Left lung (tissue), 10 donors: ENCODE results near the gene HCK. TPM values are rescaled to one million over a fixed set of nuclear protein-coding genes. Genes with fewer than 3 reads are reported as not detected.
A peak's percentile ranks its signal among the peaks of the same experiment; 100 is the strongest.

ENCODE experiments used
- ATAC-seq: fragments of 200-7000 bp; cut with Tn5 transposase; one replicate; pipeline ENCODE4 v1.9.1; 2020; ENCODE audit warnings: moderate library complexity
- DNase-seq, 4 donors: peaks; one replicate each; pipeline ENCODE4 v3.0.0-alpha.2; 2013 to 2020
- H3K27ac ChIP-seq, 2 donors: fragments of 200-600 bp; sonication (generic) in 1 of 2; one replicate each; pipeline versions ENCODE4 v1.5.0 to v1.8.0; 2020 to 2021
- H3K27me3 ChIP-seq, 2 donors: fragments of 200-600 bp; sonication (generic) in 1 of 2; one replicate each; pipeline versions ENCODE4 v1.5.0 to v1.8.0; 2020 to 2021
- H3K36me3 ChIP-seq, 2 donors: fragments of 200-600 bp; sonication (generic) in 1 of 2; one replicate each; pipeline versions ENCODE4 v1.5.0 to v1.8.0; 2020 to 2021
- H3K4me1 ChIP-seq, 2 donors: fragments of 200-600 bp; one replicate each; pipeline ENCODE4 v1.8.0; 2021
- H3K4me3 ChIP-seq, 2 donors: fragments of 200-600 bp; sonication (generic) in 1 of 2; one replicate each; pipeline versions ENCODE4 v1.5.0 to v1.8.0; 2020 to 2021; ENCODE audit warnings: mild to moderate bottlenecking in 1 of 2
- H3K9me3 ChIP-seq, 2 donors: fragments of 200-600 bp; sonication (generic) in 1 of 2; one replicate each; pipeline versions ENCODE4 v1.5.0 to v1.8.0; 2020 to 2021
- CTCF ChIP-seq, 2 donors: fragments of 200-600 bp; sonication (generic) in 1 of 2; IDR thresholded peaks; one replicate each; pipeline versions ENCODE4 v1.5.0 to v1.8.0; 2021; ENCODE audit warnings: antibody characterized with exemption in 2 of 2
- intact Hi-C, 2 donors: fragments of 100-400 bp; cut with DNase I; formaldehyde crosslinking; loops; one replicate each; pipeline versions ENCODE4 v1.11.2 to v1.14.2; 2022
- polyA plus RNA-seq, 6 donors: library from polyadenylated mRNA; unstranded; fragments of 120-200 nt; gene quantifications; one replicate each; pipeline ENCODE4 v1.2.1, GENCODE V29; 2013; ENCODE audit not compliant: insufficient read length in 6 of 6
- total RNA-seq, 2 donors: library from RNA; stranded (reverse); fragmentation: NEBNext Ultra II Directional; extraction: Animal tissue kit (Norgen Biotek cat#: 25700); gene quantifications; one replicate each; pipeline ENCODE4 v1.2.1, GENCODE V29; 2021
- donor health status: DM: no; HTN: yes; CAD: no.
- donor health status: DM: no; HTN: no; CAD: no.

Gene HCK
- total and polyA plus RNA-seq, 8 donors, result 3.0 to 110 (median 5.0) TPM

- no peaks in the 10 kb centered on the region for H3K9me3 ChIP-seq
- TF ChIP-seq CTCF (IDR thresholded peaks at IDR 0.05), result no peak
- peak overlapping the region in 1 of 2 donors; percentile 75 for H3K27ac ChIP-seq
- H3K4me3 ChIP-seq, result peak overlapping the region in 1 of 2 donors; percentile 41
- no peaks in the 10 kb centered on the region for H3K36me3 ChIP-seq
- ATAC-seq (no peak), DNase-seq (no peak)
- peaks cover 0 to 12% of the 10 kb centered on the region in 2 donors for H3K4me1 ChIP-seq
- intact Hi-C loops, result no loop called here
- H3K27me3 ChIP-seq, result peaks cover 0 to 42% of the 10 kb centered on the region in 2 donors
These were observed 41.4 kb upstream of the HCK start for GRCh38 chr20:32010666-32011065.

- TF ChIP-seq CTCF (IDR thresholded peaks at IDR 0.05), result no peak
- Histone ChIP-seq H3K4me3 (peak overlapping the region in 1 of 2 donors; percentile 41), H3K27ac (no peak overlapping the region), H3K4me1 (peaks cover 0 to 7% of the 10 kb centered on the region in 2 donors), H3K36me3 (no peaks in the 10 kb centered on the region), H3K27me3 (peaks cover under 1 to 58% of the 10 kb centered on the region in 2 donors), H3K9me3 (no peaks in the 10 kb centered on the region)
- no peak for ATAC-seq
- intact Hi-C loops, result no loop called here
- no peak for DNase-seq
These were observed 39.8 kb upstream of the HCK start for GRCh38 chr20:32012159-32012688.

GRCh38 chr20:32013326-32013725 is 38.7 kb upstream of the HCK start:
- intact Hi-C loops, result no loop called here
- Histone ChIP-seq H3K4me1 (peaks cover 0 to 7% of the 10 kb centered on the region in 2 donors), H3K4me3 (no peak overlapping the region), H3K36me3 (no peaks in the 10 kb centered on the region), H3K27ac (no peak overlapping the region), H3K27me3 (peaks cover 10 to 66% of the 10 kb centered on the region in 2 donors), H3K9me3 (no peaks in the 10 kb centered on the region)
- DNase-seq, result no peak
- ATAC-seq, result no peak
- TF ChIP-seq CTCF (IDR thresholded peaks at IDR 0.05), result no peak

- H3K4me1 ChIP-seq, result peaks cover 4 to 28% of the 10 kb centered on the region in 2 donors
- H3K4me3 ChIP-seq, result peak overlapping the region in 1 of 2 donors; percentile 75
These were observed 34.3 kb upstream of the HCK start for GRCh38 chr20:32017711-32018251.

More at GRCh38 chr20:32017711-32018251, 34.3 kb upstream of the HCK start:
- intact Hi-C loops, result no loop called here
- DNase-seq (peak in 1 of 4 donors; percentile 42), ATAC-seq (peak; percentile 83)
- TF ChIP-seq CTCF (IDR thresholded peaks at IDR 0.05), result peak in 1 of 2 donors; percentile 19
- Histone ChIP-seq H3K36me3 (no peaks in the 10 kb centered on the region), H3K27ac (no peak overlapping the region), H3K9me3 (no peaks in the 10 kb centered on the region), H3K27me3 (peaks cover 27 to 87% of the 10 kb centered on the region in 2 donors)
